ENCODE measurements around the gene RACGAP1. TPM values are rescaled to one million over a fixed set of nuclear protein-coding genes. Genes with fewer than 3 reads are reported as not detected.

Gene RACGAP1
- total and polyA plus RNA-seq, 2 experiments from 2014 or later, result 19.0 to 52.8 TPM

DNA sequence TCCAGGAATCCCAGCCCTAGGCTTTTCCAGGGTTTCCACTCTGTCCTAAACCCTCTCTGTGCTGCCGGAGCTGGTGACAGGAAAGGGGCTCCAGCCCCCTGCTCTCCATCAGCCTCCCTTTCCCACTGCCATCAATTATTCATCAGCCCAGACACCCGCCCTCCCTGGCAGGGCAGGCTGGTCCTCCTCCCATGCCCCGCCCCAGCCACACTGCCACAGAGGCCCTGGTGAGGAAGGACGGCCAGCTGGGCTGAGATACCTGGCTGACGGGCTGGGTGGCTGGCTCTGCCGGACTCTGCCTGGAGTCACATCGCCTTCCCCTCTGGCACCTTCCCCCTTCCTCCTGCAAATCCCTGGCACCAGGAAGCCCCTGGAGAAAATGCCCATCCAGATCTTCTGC lies 47.9 kb upstream of the RACGAP1 start (continued):
- TF ChIP-seq, protein P1, sequence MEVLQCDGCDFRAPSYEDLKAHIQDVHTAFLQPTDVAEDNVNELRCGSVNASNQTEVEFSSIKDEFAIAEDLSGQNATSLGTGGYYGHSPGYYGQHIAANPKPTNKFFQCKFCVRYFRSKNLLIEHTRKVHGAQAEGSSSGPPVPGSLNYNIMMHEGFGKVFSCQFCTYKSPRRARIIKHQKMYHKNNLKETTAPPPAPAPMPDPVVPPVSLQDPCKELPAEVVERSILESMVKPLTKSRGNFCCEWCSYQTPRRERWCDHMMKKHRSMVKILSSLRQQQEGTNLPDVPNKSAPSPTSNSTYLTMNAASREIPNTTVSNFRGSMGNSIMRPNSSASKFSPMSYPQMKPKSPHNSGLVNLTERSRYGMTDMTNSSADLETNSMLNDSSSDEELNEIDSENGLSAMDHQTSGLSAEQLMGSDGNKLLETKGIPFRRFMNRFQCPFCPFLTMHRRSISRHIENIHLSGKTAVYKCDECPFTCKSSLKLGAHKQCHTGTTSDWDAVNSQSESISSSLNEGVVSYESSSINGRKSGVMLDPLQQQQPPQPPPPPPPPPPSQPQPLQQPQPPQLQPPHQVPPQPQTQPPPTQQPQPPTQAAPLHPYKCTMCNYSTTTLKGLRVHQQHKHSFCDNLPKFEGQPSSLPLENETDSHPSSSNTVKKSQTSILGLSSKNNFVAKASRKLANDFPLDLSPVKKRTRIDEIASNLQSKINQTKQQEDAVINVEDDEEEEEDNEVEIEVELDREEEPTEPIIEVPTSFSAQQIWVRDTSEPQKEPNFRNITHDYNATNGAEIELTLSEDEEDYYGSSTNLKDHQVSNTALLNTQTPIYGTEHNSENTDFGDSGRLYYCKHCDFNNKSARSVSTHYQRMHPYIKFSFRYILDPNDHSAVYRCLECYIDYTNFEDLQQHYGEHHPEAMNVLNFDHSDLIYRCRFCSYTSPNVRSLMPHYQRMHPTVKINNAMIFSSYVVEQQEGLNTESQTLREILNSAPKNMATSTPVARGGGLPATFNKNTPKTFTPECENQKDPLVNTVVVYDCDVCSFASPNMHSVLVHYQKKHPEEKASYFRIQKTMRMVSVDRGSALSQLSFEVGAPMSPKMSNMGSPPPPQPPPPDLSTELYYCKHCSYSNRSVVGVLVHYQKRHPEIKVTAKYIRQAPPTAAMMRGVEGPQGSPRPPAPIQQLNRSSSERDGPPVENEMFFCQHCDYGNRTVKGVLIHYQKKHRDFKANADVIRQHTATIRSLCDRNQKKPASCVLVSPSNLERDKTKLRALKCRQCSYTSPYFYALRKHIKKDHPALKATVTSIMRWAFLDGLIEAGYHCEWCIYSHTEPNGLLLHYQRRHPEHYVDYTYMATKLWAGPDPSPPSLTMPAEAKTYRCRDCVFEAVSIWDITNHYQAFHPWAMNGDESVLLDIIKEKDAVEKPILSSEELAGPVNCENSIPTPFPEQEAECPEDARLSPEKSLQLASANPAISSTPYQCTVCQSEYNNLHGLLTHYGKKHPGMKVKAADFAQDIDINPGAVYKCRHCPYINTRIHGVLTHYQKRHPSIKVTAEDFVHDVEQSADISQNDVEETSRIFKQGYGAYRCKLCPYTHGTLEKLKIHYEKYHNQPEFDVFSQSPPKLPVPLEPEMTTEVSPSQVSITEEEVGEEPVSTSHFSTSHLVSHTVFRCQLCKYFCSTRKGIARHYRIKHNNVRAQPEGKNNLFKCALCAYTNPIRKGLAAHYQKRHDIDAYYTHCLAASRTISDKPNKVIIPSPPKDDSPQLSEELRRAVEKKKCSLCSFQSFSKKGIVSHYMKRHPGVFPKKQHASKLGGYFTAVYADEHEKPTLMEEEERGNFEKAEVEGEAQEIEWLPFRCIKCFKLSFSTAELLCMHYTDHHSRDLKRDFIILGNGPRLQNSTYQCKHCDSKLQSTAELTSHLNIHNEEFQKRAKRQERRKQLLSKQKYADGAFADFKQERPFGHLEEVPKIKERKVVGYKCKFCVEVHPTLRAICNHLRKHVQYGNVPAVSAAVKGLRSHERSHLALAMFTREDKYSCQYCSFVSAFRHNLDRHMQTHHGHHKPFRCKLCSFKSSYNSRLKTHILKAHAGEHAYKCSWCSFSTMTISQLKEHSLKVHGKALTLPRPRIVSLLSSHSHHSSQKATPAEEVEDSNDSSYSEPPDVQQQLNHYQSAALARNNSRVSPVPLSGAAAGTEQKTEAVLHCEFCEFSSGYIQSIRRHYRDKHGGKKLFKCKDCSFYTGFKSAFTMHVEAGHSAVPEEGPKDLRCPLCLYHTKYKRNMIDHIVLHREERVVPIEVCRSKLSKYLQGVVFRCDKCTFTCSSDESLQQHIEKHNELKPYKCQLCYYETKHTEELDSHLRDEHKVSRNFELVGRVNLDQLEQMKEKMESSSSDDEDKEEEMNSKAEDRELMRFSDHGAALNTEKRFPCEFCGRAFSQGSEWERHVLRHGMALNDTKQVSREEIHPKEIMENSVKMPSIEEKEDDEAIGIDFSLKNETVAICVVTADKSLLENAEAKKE (CRISPR knock-in tag; IDR thresholded peaks at IDR 0.05), result no peak

DNA sequence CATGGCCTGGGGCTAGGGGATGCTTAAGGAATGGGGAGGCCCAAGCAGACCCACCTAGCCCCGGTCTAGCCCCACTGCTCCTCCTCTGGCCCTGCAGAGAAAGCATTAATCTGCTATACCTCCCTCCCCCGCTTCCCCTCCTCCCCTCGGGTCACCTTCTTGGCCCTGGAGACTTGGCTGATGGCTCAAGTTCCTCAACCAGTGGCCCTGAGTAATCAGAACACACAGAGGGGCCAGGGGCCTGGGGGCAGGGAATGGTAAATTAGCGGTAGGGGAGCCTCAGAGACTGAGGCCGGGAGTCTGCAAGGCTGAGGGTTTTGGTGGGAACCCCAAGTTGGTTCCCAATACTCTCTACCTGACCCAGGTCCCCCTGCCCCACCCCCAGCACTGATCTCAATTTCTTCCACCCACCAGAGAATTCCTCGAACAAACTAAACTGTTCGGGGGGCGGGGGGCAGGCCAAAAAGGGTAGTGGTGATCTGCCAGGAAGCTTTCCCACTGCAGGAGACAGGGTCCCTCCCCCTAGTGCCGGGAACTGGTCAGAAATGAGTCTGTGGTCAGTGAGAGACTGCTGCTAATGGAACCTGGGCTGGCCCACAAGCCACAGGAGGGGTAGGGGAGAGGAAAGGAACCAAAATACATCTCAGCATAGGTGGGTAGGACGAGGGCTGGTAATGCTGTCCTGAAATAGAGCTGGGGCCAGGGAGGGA lies 47.1 kb upstream of the RACGAP1 start:
- ATAC-seq (no peak; the same call in 2 of the 3 replicates), DNase-seq (ENCODE audit: low spot score) (no peak)
- no peak overlapping the region for H3K4me3 ChIP-seq
- H3K79me2 ChIP-seq (replicated peaks; ENCODE audit: insufficient read depth), result no peaks in the 10 kb centered on the region
- Mint-ChIP-seq H3K36me3 (ENCODE audit: low read depth) (no peaks in the 10 kb centered on the region; the same call in 2 of the 3 replicates), H3K27ac (no peak overlapping the region), H3K9me3 (no peaks in the 10 kb centered on the region), H3K4me3 (no peak overlapping the region), H3K4me1 (peaks cover 31% of the 10 kb centered on the region), H3K27me3 (ENCODE audit: insufficient read depth, low read depth, poor library complexity) (peaks cover 16% of the 10 kb centered on the region)
- no peaks in the 10 kb centered on the region for H3F3A ChIP-seq (replicated peaks; ENCODE audit: low read depth)
- H2AFZ ChIP-seq, result no peak overlapping the region
- no peaks in the 10 kb centered on the region for H3K27me3 ChIP-seq (ENCODE audit: insufficient read depth)
- H3K36me3 ChIP-seq (ENCODE audit: insufficient read depth), result no peaks in the 10 kb centered on the region
- no peak overlapping the region for H3K4me2 ChIP-seq
- no peak overlapping the region for H3K27ac ChIP-seq (ENCODE audit: low read depth)
- H4K20me1 ChIP-seq (replicated peaks; ENCODE audit: insufficient read depth), result no peaks in the 10 kb centered on the region
- H3K9me2 ChIP-seq (ENCODE audit: insufficient read depth), result no peaks in the 10 kb centered on the region
- 0 out of 2 replicates have a peak, but pooled peaks cover 4% of the 10 kb centered on the region for H3K4me1 ChIP-seq (ENCODE audit: insufficient read depth)
- TF ChIP-seq EZH2phosphoT487 (IDR thresholded peaks at IDR 0.05; ENCODE audit: unreplicated experiment) (no peak), EZH2 (IDR thresholded peaks at IDR 0.05; ENCODE audit: low read depth, unreplicated experiment) (no peak), ZNF114 (CRISPR knock-in tag; IDR thresholded peaks at IDR 0.05) (no peak), CREB1 (CRISPR knock-in tag; IDR thresholded peaks at IDR 0.05; ENCODE audit: low read depth) (no peak), STAT1 (IDR thresholded peaks at IDR 0.05; ENCODE audit: unreplicated experiment) (no peak), POLR2AphosphoS5 (IDR thresholded peaks at IDR 0.05; ENCODE audit: low read depth) (no peak), ZNF331 (CRISPR knock-in tag; IDR thresholded peaks at IDR 0.05; ENCODE audit: low read depth) (no peak), CTCF (conservative IDR thresholded peaks at IDR 0.05; ENCODE audit: low read depth in 2 of 2) (no peak)

Data from GM23338 (cell line).